GM21786 (cell line): Measurements from ENCODE around the gene KLK13.

ENCODE experiments used
- ATAC-seq: cut with Tn5 transposase; IDR thresholded peaks from one replicate; pipeline ENCODE4 v1.9.1; 2021; ENCODE audit not compliant: unreplicated experiment

Gene KLK13

DNA sequence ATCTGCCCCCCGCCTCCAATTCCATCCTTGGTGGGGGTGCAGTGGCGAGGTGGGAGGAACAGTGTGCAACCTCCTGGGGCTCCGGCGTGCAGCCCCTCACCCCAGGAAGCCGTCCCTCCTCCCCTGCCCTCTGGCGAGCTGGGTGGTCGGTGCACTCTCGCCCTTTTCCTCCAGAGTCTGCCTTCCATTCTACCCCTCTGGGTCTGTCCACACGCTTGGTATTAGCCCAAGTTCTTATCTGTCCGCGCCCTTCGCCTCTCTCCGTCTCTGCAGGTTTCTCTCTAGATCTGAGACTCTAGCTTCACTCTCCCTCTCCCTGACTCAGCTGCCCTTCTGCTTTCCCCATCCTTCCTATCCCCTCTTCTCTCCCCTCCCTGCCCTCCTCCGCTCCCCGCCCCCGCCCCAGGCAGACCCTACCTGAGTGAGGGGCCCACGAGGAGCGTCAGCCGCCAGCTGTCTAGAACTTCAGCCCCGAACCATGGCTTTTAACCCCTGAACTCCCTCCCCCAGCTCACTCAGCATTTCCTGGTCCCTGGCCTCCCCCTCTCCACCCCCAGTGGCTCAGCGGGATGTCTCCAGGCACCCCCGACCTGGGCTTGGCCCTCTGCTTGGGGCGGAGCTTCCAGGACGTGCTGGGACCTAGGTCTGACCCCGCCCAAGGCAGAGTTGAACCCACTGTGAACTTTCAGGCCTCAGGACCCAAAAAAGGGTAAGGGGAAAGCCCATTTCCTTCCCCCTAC, 499 bp upstream of the KLK13 start:
- ATAC-seq = no peak

DNA sequence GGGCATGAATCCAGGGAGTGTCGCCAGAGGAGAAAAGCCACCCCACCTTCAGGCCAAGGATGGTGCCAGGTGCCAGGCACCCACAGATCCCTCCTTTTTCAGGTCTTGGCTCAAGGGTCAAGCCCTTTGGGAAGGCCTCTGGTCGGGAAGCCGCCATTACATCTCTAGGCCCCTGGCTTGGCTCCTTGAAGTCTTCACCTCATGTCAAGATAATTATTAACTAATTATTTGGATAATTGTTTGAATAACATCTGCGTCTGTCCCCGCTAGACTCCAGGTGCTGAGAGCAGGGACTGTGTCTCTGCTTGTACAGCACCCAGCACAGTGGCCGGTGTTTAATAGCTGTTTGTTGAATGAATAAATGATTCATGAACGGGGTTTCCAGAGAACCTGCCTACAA, 1.2 kb downstream of the KLK13 start:
- no peak for ATAC-seq

DNA sequence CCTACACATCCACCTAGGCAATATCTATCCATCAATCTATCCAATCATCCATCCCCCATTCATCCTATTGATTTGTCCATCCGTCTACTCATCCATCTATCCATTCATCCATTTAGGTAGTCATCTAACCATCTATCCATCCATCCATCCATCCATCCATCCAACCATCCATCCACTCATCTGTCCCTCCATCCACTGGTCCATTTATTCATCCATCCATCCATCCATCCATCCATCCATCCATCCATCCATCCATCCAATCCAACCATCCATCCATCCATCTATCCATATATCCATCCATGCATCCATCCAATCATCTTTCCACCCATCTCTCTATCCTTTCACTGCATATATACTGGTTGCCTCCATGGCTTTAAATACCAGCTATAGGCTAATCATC, 3.9 kb downstream of the KLK13 start:
- no peak for ATAC-seq

DNA sequence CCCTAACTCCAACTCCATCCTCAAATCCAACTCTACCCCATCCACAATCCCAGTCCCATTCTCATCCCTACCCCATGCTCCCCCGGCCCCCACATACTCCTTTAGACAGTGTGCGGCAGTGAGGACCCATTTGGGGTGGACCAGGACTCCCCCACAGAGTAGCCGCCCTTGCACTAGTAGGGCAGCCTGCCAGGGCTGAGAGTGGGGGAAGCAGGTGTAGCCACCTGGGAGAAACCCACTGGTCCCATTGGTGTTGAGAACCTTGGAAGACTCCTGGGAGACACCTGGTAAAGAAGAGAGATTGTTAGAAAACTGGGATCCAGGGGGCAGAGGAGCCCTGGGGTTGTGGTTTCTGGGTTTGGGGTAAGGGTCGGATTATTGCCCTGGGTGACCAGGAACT, 4.6 kb downstream of the KLK13 start:
- no peak for ATAC-seq

DNA sequence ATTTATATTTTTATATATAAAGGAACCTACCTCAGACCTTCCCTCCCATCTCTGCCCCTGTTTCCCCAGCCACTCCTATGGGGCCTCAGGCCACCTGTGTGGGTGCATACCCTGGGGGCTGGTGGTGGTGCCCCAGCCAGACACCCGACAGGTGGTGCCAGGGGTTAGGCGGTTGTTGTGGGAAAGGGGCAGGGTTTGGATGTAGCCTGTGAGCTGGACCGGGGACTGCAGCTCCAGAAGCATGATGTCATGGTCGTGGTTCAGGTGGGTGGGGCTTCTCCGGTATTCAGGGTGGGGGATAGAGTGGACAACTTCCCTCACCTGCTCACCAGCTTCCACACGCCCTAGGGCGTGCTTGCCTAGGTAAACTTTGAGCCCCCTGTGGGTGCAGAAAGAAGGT, 5.2 kb downstream of the KLK13 start:
- no peak for ATAC-seq

DNA sequence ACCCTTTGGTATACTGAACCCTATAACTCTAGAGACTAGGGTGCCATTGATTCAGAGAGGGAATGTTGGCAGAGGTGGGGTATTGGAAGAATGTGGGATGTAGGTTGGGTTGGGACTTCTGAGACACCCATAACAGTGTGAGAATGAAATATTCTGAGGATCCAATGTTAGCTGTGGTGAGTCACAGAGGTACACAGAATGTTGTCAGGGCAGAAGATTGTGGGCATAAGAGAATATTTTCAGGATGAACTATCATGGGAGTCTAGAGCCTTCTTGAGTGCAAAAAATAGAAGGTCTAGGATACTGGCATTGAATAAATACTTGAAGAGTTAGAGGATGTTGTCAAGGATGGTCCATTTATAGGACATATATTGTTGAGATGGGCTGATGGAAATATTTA, 9.0 kb downstream of the KLK13 start:
- no peak for ATAC-seq

DNA sequence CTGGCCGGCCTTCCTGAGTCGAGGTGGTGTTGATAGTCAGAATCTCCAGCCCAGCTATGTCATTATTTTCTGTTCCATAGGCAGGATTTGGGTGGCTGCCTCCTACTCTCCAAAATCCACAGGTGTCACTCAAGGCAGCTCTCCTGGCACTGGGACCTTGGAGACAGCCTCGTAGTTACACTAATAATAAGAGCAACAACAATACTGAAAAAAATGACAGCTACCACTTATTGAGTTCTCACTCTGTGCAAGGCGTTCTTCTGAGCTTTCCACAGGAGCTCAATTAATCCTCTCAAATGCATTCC, 17.9 kb downstream of the KLK13 start:
- ATAC-seq = no peak

DNA sequence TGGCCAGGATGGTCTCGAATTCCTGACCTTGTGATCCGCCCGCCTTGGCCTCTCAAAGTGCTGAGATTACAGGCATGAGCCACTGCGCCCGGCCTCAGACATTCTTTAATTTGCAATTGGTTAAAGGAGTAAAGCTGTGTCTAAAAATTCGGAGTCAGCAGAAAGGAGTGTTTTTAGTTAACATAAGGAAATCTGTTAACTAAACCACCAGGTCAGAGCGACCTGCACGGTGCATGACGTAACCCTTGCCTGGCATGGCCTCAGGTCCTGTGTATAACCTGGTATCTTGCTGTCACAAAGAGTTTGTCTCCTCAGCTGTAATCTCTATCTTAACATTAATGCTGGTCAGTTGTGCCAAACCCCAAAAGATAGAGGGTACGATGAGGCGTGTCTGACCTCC, 20.6 kb downstream of the KLK13 start:
- ATAC-seq = no peak

DNA sequence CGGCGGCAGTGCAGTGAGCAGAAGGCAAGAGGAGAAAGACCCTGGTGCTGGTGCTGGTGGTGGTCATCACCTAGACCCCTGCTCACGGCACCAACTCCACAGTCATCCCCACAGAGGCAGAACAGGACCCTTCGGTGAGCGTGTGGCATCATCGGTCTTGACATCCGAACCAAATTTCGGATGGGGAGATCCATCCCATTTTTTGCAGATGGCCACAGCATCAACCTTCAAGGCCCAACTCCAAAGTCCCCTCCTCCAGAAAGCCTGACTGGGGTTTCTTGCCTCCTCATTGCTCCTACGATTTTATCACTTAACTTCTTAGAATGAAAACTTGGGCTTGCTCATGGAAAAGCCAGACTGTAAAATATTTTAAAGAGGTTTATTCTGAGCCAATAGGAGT, 21.4 kb downstream of the KLK13 start:
- ATAC-seq = no peak

DNA sequence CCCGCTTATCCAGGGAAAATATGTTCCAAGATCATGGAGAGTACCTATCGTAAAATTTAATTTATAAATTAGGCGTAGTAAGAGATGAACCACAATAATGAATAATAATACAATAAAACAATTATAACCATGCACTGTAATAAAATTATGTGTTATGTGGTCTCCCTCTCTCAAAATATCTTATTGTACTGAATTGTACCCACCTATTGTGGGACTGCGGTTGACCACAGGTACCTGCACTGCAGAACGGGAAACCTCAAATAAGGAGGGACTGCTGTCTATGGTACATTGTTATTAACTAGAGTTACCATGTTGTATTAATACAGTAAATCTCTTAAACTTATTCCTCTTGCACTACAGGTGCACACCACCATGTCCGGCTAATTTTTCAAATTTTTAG, 24.7 kb downstream of the KLK13 start:
- ATAC-seq = no peak

DNA sequence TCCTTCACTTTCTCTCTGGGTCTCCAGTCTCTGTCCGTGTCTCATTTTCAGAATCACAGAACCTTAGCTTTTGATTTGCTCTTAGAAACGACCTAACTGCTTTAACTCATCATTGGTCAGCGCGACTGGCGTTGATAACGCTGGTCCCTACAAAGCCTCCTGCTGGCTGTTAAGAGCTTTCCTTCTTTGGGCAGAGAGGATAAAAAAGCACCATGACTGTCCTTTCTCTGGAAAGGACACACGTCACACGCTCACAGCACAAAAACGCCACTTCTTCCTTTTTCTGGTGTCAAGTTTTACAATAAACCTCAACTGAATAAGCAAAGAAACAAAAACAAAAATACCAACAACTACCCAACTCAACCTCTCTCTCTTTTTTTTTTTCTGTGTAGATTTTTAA, 28.4 kb downstream of the KLK13 start:
- ATAC-seq = no peak

DNA sequence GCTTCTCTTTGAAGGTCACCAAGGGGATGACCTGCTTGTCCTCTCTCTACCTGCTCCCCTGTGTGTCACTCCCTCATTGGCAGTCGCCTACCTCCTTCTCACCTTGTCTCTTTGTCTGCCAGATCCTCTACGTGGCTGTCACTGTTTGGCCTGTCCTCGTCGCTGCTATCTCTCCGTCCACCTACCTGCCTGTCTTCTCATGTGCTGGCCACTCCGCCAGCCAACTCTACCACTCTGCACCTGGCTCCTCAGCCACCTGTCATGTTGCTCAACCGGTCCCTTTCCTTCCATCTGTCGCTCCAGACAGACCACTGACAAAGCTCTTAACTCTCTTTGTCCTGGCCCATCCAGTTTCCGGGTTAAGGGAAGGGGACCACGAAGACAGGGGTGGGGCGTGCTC, 30.2 kb downstream of the KLK13 start, which contains the start of gene KLK12:
TSS of gene KLK12 (minus strand) at position 299 of the 400 bp plus-strand sequence. CDS start 381 bp downstream, outside the sequence.
- no peak for ATAC-seq

DNA sequence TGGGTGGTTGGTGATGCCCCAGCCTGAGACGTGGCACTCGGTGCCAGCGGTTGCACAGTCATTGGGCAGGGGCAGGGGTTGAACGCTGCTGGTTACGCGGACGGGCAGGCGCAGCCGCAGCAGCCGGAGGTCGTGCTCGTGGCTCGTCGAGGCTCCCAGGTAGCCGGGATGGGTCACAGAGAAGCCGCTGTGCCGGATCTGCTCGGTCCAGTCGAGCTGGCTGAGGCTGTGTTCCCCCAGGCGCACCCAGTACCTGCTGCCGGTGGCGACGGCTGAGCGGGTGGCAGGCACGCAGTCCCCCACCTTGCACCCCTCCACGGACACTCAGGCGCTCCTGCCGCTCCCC, 33.0 kb downstream of the KLK13 start:
- no peak for ATAC-seq

DNA sequence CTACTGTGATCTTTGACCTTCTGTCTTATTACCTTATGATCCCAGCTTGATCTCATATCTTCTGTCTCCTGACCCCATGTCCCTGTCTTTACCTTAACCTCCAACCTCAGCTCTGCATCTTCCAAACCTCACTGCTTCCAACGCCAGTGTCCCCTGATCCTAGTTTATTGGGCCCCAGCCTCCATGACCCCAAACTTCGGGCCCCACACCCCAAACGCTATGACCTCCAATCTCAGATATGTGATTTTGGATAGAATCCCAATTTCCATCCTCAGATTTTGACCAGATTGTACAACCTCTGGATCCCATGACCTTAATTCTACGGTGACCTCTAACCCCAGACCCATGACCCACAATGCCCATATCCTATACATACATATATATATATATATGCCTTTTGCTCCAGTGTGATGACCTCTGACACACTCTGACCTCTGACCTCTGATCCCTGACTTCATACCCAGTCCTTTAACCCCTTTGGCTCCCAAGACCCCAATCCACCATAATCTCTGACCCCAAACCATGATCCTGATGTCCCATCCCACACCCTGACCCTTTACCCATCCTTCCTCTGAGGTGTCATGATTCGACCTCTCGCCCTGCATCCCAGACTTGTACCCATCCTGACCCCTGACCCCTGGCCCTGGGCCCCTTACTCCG, 33.5 kb downstream of the KLK13 start:
- no peak for ATAC-seq

DNA sequence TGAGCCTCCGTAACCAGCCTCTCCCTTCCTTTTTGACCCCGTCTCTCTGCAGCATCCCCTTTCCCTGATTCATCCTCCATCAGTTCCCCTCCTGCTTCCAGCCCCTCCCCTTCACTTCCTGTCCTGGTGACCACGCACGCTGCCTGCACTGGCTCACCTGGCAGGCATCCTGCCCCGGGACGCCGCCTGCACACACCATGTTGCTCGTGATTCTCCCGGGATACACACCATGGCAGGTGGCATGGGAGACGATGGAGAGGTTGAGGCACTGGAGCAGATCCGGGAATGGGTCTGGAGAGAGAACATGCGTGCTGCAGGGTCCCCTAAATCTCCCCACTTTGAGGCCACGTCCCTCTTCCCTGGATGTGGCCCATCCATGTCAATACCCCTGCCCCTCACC, 34.3 kb downstream of the KLK13 start:
- ATAC-seq = no peak

DNA sequence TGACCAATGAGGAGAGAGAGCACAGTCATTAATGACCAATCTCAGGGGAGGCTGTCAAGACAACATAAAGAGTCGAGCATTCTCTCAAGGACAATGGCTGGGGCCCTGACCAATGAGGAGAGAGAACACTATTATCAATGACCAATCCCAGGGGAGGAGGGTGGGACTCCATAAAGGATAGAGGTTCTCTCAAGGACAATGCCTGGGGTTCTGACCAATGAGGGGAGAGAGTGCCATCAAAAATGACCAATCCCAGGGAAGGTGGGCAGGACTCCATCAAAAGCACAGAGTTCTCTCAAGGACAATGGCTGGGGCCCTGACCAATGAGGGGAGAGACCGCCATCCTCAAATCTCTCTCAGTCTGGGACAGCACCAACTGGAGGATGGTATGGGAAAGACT, 35.2 kb downstream of the KLK13 start:
- ATAC-seq = no peak

DNA sequence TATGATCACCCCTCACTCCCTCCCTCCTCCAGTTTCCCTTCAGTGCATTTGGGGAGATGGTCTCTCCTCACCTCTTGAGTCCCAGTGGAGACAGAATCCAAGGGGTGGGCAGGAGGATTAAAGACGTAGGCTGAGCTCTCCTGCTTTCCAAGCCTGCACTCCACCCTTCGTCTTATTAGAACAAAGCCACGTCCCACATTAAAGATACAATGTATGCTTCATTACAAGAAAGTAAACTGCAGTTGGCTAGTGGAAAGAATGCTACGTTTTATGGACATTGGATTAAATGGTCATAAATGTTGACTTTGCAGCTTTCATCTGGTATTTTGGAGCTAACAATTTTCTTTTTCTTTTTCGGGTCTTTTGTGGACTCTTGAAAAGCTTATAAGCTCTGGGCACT, 37.0 kb downstream of the KLK13 start:
- ATAC-seq = no peak

DNA sequence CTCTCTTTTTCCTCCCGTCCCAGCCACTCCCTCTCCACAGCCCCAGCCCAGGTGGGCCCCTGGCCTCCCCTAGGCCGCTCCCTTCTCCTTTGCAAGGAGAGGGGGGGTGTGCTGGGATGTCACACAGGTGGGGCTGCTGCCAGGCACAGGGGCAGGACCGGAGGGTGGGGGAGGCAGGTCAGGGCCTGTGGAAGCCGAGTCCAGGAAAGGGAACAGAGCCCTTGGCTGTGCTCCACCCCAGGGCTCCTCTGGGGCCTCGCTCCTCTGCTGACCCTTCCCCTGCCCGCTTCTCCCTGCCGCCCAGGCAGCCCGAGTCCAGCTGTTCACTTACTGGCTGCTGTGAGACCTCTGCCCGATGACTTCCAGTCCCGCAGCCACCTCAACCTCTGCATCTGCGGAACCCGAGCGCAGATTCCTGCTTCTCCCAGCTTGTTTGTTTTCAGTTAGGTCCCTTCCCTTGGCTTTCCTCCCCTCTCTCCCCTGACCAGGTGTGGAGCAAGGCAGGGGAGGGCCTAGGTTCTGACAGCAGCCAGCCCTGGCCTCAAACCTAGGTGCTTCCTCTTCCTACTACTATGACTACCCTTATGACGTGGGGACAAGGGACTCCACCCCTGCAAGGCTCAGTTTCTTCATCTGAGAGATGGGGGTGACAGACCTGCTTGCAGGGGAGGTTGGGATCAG, 37.6 kb downstream of the KLK13 start:
- ATAC-seq = no peak

DNA sequence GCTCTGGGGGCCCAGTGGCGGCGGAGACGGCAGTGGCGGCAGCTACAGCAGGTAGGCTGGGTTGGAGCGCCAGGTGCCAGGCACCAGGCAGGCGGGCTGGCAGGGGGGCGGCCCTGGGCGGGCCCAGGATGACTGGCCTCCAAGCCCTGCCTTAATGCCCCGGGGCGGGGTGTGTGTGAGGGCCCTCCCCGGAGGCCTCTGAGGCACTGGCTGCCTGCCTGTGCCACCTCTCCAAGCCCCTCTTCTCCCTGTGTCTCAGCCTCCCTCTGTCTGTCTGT, 38.4 kb downstream of the KLK13 start, which contains the start of gene KLK11:
TSS of gene KLK11 (minus strand) at position 63 of the 278 bp plus-strand sequence. CDS start 985 bp downstream, outside the sequence.
- ATAC-seq = no peak

DNA sequence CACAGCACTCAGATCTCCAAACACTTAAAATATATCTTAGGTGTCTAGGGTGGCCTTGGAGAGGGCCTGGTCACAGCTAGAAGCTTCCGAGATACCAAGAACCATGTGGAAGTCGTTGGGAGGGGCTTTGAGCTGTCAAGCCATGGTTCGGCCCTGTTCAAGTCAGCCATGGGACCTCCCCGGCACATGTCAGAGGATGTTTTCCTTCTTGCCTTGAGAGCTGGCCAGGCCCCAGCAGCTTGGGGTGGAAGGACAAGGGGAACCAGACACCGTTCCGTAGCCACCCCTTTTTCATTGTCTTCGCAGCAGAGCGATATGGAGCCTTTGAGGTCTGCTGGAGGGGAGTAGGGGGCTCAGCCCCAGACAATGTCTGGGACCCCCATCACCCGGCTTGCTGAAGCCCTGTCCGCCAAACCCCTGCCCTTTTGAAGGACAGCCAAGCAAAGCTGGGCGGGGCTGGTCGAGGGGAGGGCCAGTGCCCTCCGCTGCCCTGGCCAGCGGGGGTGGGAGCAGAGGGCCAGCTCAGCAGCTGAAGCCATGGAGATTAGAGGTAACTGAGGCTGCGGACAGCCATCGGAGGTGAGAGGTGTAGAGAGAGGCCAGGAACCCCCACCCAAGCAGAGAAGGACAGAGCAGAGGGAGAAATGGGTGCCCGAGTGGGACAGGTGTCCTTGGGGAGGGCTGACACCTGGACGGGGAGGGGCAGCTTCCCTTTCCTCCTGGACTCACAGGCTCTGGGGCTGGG, 38.9 kb downstream of the KLK13 start:
- ATAC-seq = no peak

DNA sequence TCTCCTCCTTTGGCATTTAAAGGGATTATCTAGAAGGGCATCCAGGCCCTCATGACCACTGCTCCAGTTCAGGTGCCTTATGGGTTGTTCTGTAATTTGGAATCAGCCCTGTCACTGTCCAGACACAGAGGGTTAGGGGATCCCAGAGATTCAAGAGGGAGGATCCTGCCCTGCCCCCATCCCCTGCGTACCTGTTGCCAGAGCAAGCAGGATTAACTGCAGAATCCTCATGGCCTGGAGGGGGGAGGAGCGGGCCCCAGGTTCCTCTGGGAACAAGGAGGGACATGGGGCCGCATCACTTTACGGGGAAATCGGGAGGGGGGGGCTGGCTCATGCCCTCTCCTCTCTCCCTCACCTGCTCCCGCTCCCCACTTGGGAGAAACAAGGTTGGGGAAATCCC, 39.5 kb downstream of the KLK13 start:
- ATAC-seq = no peak

DNA sequence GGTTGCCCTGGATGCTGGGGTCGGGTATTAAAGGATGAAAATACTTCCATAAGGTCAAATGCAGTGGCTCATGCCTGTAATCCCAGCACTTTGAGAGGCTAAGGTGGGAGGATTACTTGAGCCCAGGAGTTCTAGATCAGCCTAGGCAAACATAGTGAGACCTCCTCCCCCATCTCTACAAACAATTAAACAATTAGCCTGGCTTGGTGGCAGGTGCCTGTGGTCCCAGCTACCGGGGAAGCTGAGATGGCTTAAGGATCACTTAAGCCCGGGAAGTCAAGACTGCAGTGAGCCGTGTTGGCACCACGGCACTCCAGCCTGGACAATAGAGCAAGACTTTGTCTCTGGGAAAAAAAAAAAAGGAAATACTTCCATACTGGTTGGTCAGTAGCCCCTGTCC, 40.0 kb downstream of the KLK13 start:
- no peak for ATAC-seq
